GM19452 (cell line): Measurements from ENCODE around the gene LRRC49.
"Not testable (repeated sequence)": the region's sequence is repeated elsewhere in the genome, so short reads cannot be mapped to it uniquely, and the experiment has no call there.

Source experiments
- ATAC-seq: cut with Tn5 transposase; IDR thresholded peaks from one replicate; pipeline ENCODE4 v1.9.1; 2021; ENCODE audit not compliant: unreplicated experiment

The LRRC49 gene

GRCh38 chr15:70920981-70921696 is 28.5 kb downstream of the LRRC49 start:
- ATAC-seq, result no peak

GRCh38 chr15:70922119-70922518 is 29.5 kb downstream of the LRRC49 start:
- ATAC-seq, result no peak

GRCh38 chr15:70923311-70924080 is 30.9 kb downstream of the LRRC49 start:
- ATAC-seq, result no peak

GRCh38 chr15:70926914-70927313 is 34.3 kb downstream of the LRRC49 start:
- not testable (repeated sequence) for ATAC-seq

- ATAC-seq, result no peak
Observed at GRCh38 chr15:70931821-70932220, 39.2 kb downstream of the LRRC49 start.

GRCh38 chr15:70932397-70932796 is 39.8 kb downstream of the LRRC49 start:
- no peak for ATAC-seq

- no peak for ATAC-seq
Observed at GRCh38 chr15:70933411-70933810, 40.8 kb downstream of the LRRC49 start.

- ATAC-seq, result no peak
Observed at GRCh38 chr15:70935631-70936030, 43.0 kb downstream of the LRRC49 start.

GRCh38 chr15:70936326-70936725 is 43.7 kb downstream of the LRRC49 start:
- ATAC-seq, result no peak

- not testable (repeated sequence) for ATAC-seq
Observed at GRCh38 chr15:70943285-70943684, 50.7 kb downstream of the LRRC49 start.

GRCh38 chr15:70947351-70948335 is 55.0 kb downstream of the LRRC49 start:
- no peak for ATAC-seq

- no peak for ATAC-seq
Observed at GRCh38 chr15:70950953-70951352, 58.3 kb downstream of the LRRC49 start.

GRCh38 chr15:70954171-70954570 is 61.5 kb downstream of the LRRC49 start:
- no peak for ATAC-seq

- ATAC-seq, result no peak
Observed at GRCh38 chr15:70954733-70955132, 62.1 kb downstream of the LRRC49 start.

GRCh38 chr15:70955151-70955550 is 62.5 kb downstream of the LRRC49 start:
- ATAC-seq, result no peak

GRCh38 chr15:70956201-70956995 is 63.8 kb downstream of the LRRC49 start:
- ATAC-seq, result no peak

GRCh38 chr15:70962084-70962483 is 69.5 kb downstream of the LRRC49 start:
- no peak for ATAC-seq

- no peak for ATAC-seq
Observed at GRCh38 chr15:70963199-70963598, 70.6 kb downstream of the LRRC49 start.

GRCh38 chr15:70964058-70964457 is 71.4 kb downstream of the LRRC49 start:
- ATAC-seq, result no peak

- ATAC-seq, result no peak
Observed at GRCh38 chr15:70964686-70965085, 72.1 kb downstream of the LRRC49 start.
